Thyroid gland (tissue), 4 donors: ENCODE measurements around the gene LRP2BP. TPM values are rescaled to one million over a fixed set of nuclear protein-coding genes. Genes with fewer than 3 reads are reported as not detected.

ENCODE experiments used
- DNase-seq, 2 donors: peaks; one replicate each; pipeline ENCODE4 v3.0.0-alpha.2; 2019
- H3K27ac ChIP-seq, 3 donors: fragments of 200-600 bp; sonication (generic); 1 replicate in 2 of 3; 2 replicates in 1 of 3; pipeline ENCODE4 v1.5.1; 2016 to 2019; ENCODE audit warnings: mild to moderate bottlenecking in 1 of 3, moderate library complexity in 1 of 3
- H3K27me3 ChIP-seq: fragments of 200-600 bp; sonication (generic); one replicate; pipeline ENCODE4 v1.5.1; 2019
- H3K36me3 ChIP-seq, 2 donors: fragments of 200-600 bp; sonication (generic); one replicate each; pipeline ENCODE4 v1.5.1; 2016 to 2019
- H3K4me1 ChIP-seq, 2 donors: fragments of 200-600 bp; sonication (generic); one replicate each; pipeline ENCODE4 v1.5.1; 2017 to 2019
- H3K4me3 ChIP-seq, 3 donors: fragments of 200-600 bp; sonication (generic); replicated peaks in 1 of 3; 1 replicate in 2 of 3; 2 replicates in 1 of 3; pipeline ENCODE4 v1.5.1; 2016; ENCODE audit warnings: mild to moderate bottlenecking in 1 of 3
- H3K9me3 ChIP-seq: fragments of 200-600 bp; sonication (generic); one replicate; pipeline ENCODE4 v1.5.1; 2017
- POLR2A ChIP-seq, 2 donors: fragments of 450-650 bp; IDR thresholded peaks; one replicate each; pipeline ENCODE4 v1.6.1; 2017; ENCODE audit warnings: antibody characterized with exemption in 2 of 2, mild to moderate bottlenecking in 2 of 2, moderate library complexity in 1 of 2
- WGBS, 2 donors: methylation state at CpG; one replicate each; pipeline ENCODE4 v1.1.5; 2017; 5-methylcytosine and 5-hydroxymethylcytosine counted together
- intact Hi-C: fragments of 100-400 bp; cut with DNase I; formaldehyde crosslinking; loops from one replicate; pipeline ENCODE4 v1.15.1; 2023
- total RNA-seq, 4 donors: library from RNA; depleted of rRNA; stranded (reverse); fragments of >200 nt; gene quantifications; one replicate each; pipeline ENCODE4 v1.2.3, GENCODE V29; 2016
- TF ChIP-seq, protein P1 (sequence below), 6 experiments: fragments of 200-600 bp in 3 of 6; fragments of 450-650 bp in 3 of 6; sonication (generic) in 3 of 6; IDR thresholded peaks; one replicate each; pipeline ENCODE4 v1.5.1; 2016 to 2019; ENCODE audit warnings: antibody characterized with exemption in 6 of 6, mild to moderate bottlenecking in 2 of 6, inconsistent platforms in 1 of 6, moderate library complexity in 1 of 6

The LRP2BP gene
- total RNA-seq, 4 donors from 2014 or later, result 1.4 to 3.1 (median 2.3) TPM

DNA sequence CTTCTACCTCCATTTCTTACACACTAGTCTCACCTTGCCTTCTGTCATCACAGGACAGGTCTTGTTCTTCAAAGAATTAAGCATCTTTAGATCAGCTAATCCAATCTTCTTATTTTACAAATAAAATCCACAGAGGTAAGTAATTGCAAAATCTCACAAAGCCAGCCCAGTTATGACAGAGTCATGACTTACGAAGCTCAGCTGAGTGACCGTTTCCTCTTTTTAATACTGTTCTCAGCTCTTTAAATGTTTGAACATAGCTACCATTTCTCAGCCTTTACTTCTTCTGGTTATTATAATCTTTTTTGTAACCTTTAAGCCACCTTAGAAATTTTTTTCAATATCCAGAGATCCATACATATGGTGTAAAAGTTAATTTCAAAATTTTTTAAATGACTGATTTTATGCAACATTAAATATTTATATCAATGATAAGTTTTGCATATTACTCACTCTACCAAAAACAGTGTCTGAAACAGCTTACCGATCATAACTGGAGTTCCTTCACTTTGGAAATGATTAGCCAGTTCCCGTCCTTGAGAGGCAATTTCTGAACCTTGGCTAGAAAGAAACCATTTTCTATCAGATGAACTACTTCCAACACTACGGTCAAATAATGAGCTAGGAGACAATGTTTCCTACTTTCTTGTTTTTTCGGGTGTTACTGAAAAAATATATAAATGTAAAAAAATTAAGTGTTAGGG is 9.7 kb upstream of the LRP2BP start:
- no peaks in the 10 kb centered on the region for H3K4me1 ChIP-seq
- no peaks in the 10 kb centered on the region for H3K27me3 ChIP-seq
- 93 to 95% methylated on average over 6 of the region's 6 CpGs for WGBS, 2 donors
- H3K9me3 ChIP-seq, result no peaks in the 10 kb centered on the region
- peaks cover 12 to 23% of the 10 kb centered on the region in 2 donors for H3K36me3 ChIP-seq
- H3K27ac ChIP-seq, result no peak overlapping the region
- no peak overlapping the region for H3K4me3 ChIP-seq
- no peak for DNase-seq
- intact Hi-C loops, result no loop called here
- TF ChIP-seq POLR2A (IDR thresholded peaks at IDR 0.05), result no peak
- TF ChIP-seq, protein P1, sequence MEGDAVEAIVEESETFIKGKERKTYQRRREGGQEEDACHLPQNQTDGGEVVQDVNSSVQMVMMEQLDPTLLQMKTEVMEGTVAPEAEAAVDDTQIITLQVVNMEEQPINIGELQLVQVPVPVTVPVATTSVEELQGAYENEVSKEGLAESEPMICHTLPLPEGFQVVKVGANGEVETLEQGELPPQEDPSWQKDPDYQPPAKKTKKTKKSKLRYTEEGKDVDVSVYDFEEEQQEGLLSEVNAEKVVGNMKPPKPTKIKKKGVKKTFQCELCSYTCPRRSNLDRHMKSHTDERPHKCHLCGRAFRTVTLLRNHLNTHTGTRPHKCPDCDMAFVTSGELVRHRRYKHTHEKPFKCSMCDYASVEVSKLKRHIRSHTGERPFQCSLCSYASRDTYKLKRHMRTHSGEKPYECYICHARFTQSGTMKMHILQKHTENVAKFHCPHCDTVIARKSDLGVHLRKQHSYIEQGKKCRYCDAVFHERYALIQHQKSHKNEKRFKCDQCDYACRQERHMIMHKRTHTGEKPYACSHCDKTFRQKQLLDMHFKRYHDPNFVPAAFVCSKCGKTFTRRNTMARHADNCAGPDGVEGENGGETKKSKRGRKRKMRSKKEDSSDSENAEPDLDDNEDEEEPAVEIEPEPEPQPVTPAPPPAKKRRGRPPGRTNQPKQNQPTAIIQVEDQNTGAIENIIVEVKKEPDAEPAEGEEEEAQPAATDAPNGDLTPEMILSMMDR (IDR thresholded peaks at IDR 0.05), result no peak

DNA sequence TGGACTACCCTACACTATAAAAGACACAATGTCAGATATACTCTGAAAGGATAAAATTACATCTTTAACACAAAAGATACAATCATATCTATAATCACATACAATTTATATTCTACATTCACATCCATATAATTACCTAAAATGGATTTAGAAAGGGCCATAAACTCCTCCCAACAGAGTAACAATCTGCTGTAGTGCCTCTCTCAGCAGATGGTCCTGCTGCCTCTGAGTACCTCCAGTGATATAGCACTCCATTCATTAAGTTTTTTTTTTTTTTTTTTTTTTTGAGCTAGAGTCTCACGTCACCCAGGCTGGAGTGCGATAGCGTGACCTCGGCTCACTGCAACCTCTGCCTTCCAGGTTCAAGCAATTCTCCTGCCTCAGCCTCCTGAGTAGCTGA is 8.3 kb upstream of the LRP2BP start:
- TF ChIP-seq, protein P1 (IDR thresholded peaks at IDR 0.05), result no peak
- no peak for TF ChIP-seq POLR2A (IDR thresholded peaks at IDR 0.05)
- Histone ChIP-seq H3K9me3 (no peaks in the 10 kb centered on the region), H3K36me3 (peaks cover 15 to 29% of the 10 kb centered on the region in 2 donors), H3K4me3 (no peak overlapping the region), H3K27me3 (no peaks in the 10 kb centered on the region), H3K27ac (no peak overlapping the region), H3K4me1 (no peaks in the 10 kb centered on the region)
- no peak for DNase-seq
- intact Hi-C loops, result no loop called here
- 98 to 99% methylated on average over 4 of the region's 4 CpGs for WGBS, 2 donors

DNA sequence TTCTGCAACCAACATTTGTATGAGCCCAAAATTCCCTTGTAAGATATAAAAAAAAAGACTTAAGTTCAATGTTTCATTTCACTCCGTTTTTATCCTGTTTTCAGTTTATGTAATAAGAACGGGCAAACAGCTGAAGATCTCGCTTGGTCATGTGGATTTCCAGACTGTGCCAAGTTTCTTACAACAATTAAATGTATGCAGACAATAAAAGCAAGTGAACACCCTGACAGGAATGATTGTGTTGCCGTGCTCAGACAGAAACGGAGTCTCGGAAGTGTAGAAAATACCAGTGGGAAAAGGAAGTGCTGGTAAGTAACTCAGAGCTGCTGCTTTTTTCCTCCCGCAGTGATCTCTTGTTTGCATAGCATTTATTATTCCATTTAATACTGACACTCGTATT is 3.7 kb upstream of the LRP2BP start:
- intact Hi-C loops, result loop anchor here (5.0 kb wide), 1 partner anchor 187 kb away; no protein-coding TSS in a partner anchor
- Histone ChIP-seq H3K36me3 (peaks cover 15 to 16% of the 10 kb centered on the region in 2 donors), H3K4me1 (peaks cover 12 to 15% of the 10 kb centered on the region in 2 donors), H3K4me3 (no peak overlapping the region), H3K9me3 (no peaks in the 10 kb centered on the region), H3K27ac (no peak overlapping the region), H3K27me3 (no peaks in the 10 kb centered on the region)
- 85% methylated on average over 8 of the region's 8 CpGs for WGBS, 2 donors
- no peak for DNase-seq
- TF ChIP-seq, protein P1 (IDR thresholded peaks at IDR 0.05), result no peak
- no peak for TF ChIP-seq POLR2A (IDR thresholded peaks at IDR 0.05)

DNA sequence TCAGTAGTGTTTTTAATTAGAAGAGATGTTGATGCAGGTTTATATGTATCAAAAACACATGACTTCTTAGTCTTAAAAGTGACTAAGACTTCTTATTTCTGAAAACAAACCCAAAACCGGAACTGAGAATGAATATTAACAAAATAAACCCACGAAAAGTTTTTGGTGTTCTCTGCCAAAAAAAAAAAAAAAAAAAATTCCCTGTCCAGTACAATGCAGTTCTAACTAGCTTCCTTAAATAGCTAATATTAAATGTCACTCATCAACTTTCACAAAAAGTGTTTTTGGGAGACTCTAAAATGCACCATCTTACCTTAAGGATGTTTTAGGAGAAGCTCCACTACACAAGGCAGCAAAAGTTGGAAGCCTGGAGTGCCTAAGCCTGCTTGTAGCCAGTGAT is 2.9 kb upstream of the LRP2BP start:
- no peak overlapping the region for H3K27ac ChIP-seq
- TF ChIP-seq, protein P1 (IDR thresholded peaks at IDR 0.05), result no peak
- TF ChIP-seq POLR2A (IDR thresholded peaks at IDR 0.05), result no peak
- no peak overlapping the region for H3K4me3 ChIP-seq
- WGBS, 2 donors, result 18 to 23% methylated on average over 2 of the region's 2 CpGs
- no peaks in the 10 kb centered on the region for H3K9me3 ChIP-seq
- intact Hi-C loops, result loop anchor here (5.0 kb wide), 1 partner anchor 186 kb away; no protein-coding TSS in a partner anchor
- H3K36me3 ChIP-seq, result peaks cover 13 to 16% of the 10 kb centered on the region in 2 donors
- H3K4me1 ChIP-seq, result peaks cover 12 to 15% of the 10 kb centered on the region in 2 donors
- H3K27me3 ChIP-seq, result no peaks in the 10 kb centered on the region
- no peak for DNase-seq

DNA sequence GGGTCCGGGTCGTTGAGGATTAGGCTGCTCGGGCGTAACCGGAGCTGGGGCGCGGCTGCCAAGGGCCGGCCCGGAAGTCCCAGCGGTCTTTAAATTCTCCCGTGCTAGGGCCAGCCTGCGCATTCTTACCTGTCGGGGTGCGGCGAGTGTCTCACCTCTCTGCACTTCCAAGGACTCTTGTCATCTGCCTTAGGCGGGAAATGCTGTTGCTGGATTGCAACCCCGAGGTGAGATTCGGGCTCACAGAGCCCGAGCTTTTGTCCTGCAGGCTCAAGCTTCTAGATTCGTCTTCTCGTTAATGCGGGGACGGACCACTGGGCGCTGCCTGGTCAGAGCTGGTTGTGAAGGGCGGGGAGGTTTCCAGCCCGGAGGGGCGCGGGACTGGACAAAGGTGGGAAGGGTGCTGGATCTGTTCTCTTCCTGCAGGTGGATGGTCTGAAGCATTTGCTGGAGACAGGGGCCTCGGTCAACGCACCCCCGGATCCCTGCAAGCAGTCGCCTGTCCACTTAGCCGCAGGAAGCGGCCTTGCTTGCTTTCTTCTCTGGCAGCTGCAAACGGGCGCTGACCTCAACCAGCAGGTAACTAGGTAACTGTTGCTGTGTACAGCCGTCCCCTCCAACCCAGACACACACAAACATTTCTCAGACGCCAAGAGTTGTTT is 1.1 kb upstream of the LRP2BP start, which contains the start of gene ANKRD37:
TSS of gene ANKRD37 (plus strand) at position 118 of the 662 bp plus-strand sequence. CDS start at position 201, 83 bp downstream.
- peak; percentile 16 to 81 for TF ChIP-seq POLR2A (IDR thresholded peaks at IDR 0.05)
- TF ChIP-seq, protein P1 (IDR thresholded peaks at IDR 0.05), result peak in 2 of 6 experiments; percentile 17 to 34
- peak within 1 kb of the TSS; percentile 98 to 99 (median 99) for H3K27ac ChIP-seq
- H3K4me3 ChIP-seq, result peak within 1 kb of the TSS; percentile 52 to 93 (median 79)
- H3K36me3 ChIP-seq, result peaks cover 7 to 12% of the 10 kb centered on the region in 2 donors
- DNase-seq, result peak; percentile 72 to 81
- no peaks in the 10 kb centered on the region for H3K9me3 ChIP-seq
- H3K4me1 ChIP-seq, result peaks cover 12 to 15% of the 10 kb centered on the region in 2 donors
- 5 to 38% methylated on average over 9 of the region's 38 CpGs for WGBS, 2 donors
- H3K27me3 ChIP-seq, result no peaks in the 10 kb centered on the region
- intact Hi-C loops, result loop anchor here (5.0 kb wide), 1 partner anchor 185 kb away; no protein-coding TSS in a partner anchor
